NCI-H774 (cell line): Measurements from ENCODE around the gene CUEDC2.

Experiments
- DNase-seq: peaks from one replicate; lab custom pipeline; 2025; lab: John Stamatoyannopoulos, UW

Gene CUEDC2

GRCh38 chr10:102396730-102397151 is 35.6 kb downstream of the CUEDC2 start:
- no peak for DNase-seq

GRCh38 chr10:102396317-102396650 is 36.1 kb downstream of the CUEDC2 start:
- no peak for DNase-seq

- peak; percentile 20 for DNase-seq
Observed at GRCh38 chr10:102395400-102396316, 36.7 kb downstream of the CUEDC2 start, which contains the start of gene NFKB2. TSS of gene NFKB2 (plus strand) at chr10:102395705. CDS start at chr10:102395960, 255 bp downstream.

GRCh38 chr10:102394801-102395399 is 37.5 kb downstream of the CUEDC2 start:
- DNase-seq: no peak

GRCh38 chr10:102394079-102394800 is 38.1 kb downstream of the CUEDC2 start:
- peak; percentile 54 for DNase-seq

- no peak for DNase-seq
Observed at GRCh38 chr10:102393411-102394078, 38.8 kb downstream of the CUEDC2 start.

GRCh38 chr10:102392306-102392705 is 40.1 kb downstream of the CUEDC2 start:
- no peak for DNase-seq

GRCh38 chr10:102389894-102390293 is 42.5 kb downstream of the CUEDC2 start:
- DNase-seq: no peak

- DNase-seq: no peak
Observed at GRCh38 chr10:102384606-102385429, 47.6 kb downstream of the CUEDC2 start.

GRCh38 chr10:102384053-102384452 is 48.3 kb downstream of the CUEDC2 start:
- DNase-seq: no peak

- DNase-seq: no peak
Observed at GRCh38 chr10:102382871-102383270, 49.5 kb downstream of the CUEDC2 start.

- no peak for DNase-seq
Observed at GRCh38 chr10:102381983-102382382, 50.4 kb downstream of the CUEDC2 start.

- DNase-seq: no peak
Observed at GRCh38 chr10:102379383-102379782, 53.0 kb downstream of the CUEDC2 start.

- DNase-seq: no peak
Observed at GRCh38 chr10:102376901-102377300, 55.5 kb downstream of the CUEDC2 start.

- no peak for DNase-seq
Observed at GRCh38 chr10:102375867-102376266, 56.5 kb downstream of the CUEDC2 start.

- DNase-seq: no peak
Observed at GRCh38 chr10:102375250-102375649, 57.1 kb downstream of the CUEDC2 start.
